Motor neuron (in vitro differentiated cells): ENCODE measurements around the gene GRB14. TPM values are rescaled to one million over a fixed set of nuclear protein-coding genes. Genes with fewer than 3 reads are reported as not detected.

ENCODE experiments used
- ATAC-seq, 8 experiments: fragments of 200-7000 bp; cut with Tn5 transposase; replicated peaks in 6 of 8; 2 replicates each; pipeline ENCODE4 v1.8.0; 2021; ENCODE audit warnings: mild to moderate bottlenecking in 8 of 8, moderate library complexity in 8 of 8
- H3K27ac ChIP-seq, 2 donors: fragments of 250-450 bp; sonication (Bioruptor Pico); 2 replicates each; pipeline ENCODE4 v1.9.0; 2021; ENCODE audit warnings: antibody characterized with exemption in 2 of 2, mild to moderate bottlenecking in 2 of 2, moderate library complexity in 1 of 2
- H3K4me1 ChIP-seq, 2 donors: fragments of 250-450 bp; sonication (Bioruptor Pico); replicated peaks in 1 of 2; 2 replicates each; pipeline ENCODE4 v1.6.1; 2021; ENCODE audit warnings: antibody characterized with exemption in 2 of 2, mild to moderate bottlenecking in 2 of 2, moderate library complexity in 1 of 2
- H3K4me3 ChIP-seq, 5 donors: fragments of 250-450 bp; sonication (Bioruptor Pico); 2 replicates each; pipeline ENCODE4 v1.9.0; 2021; ENCODE audit warnings: antibody characterized with exemption in 5 of 5, mild to moderate bottlenecking in 5 of 5, moderate library complexity in 4 of 5
- WGBS, 10 experiments: fragments of 450-650 bp; shearing (Covaris generic); methylation state at CpG; one replicate each; pipeline ENCODE4 v1.0.0; 2022; 5-methylcytosine and 5-hydroxymethylcytosine counted together
- in situ Hi-C, 9 experiments: fragments of 400-800 bp; cut with MboI; loops; one replicate each; pipeline ENCODE4 v1.15.0; 2021; ENCODE audit warnings: low sequenced_read_pairs in 9 of 9, low pct_unique_long_range_greater_than_20kb in 2 of 9; ENCODE audit not compliant: unreplicated experiment in 9 of 9
- total RNA-seq, 8 experiments: library from RNA; unstranded; fragments of 300-600 nt; gene quantifications; 2 replicates each; pipeline versions ENCODE4 v1.2.3 to v1.2.4, GENCODE V29; 2022

GRB14 gene
- total RNA-seq, 8 experiments from 2014 or later, result 0.42 to 7.8 (median 4.4) TPM

DNA sequence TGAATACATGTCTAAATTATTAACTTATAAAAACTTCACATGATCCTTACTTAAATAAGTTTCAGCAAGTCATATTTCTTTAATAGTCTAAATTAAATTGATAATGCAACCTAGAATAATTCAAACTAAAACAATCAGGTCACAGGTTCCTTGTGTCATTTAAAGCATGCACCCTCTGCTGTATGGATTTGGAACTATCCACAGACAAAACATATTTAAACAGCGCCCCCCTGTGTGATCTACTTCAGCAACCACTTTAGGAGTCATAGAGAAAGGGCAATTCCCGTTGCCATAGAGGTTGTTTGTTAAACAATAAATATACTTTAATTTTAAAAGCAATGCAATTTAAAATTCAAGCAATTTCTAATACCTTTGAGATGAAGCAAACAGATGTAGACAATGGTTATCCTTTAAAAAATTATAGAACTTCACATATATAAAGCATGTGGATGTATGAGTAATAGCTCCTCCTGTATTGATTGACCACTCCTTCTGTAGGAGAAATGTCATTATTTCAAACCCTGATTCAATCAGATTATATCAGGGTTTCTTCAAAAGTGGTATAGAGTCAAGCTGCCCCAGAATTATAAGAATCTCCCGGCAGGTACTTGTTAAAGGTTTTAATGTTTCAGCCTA, 21.2 kb downstream of the GRB14 start:
- Histone ChIP-seq H3K27ac (no peak overlapping the region), H3K4me1 (no peaks in the 10 kb centered on the region), H3K4me3 (no peak overlapping the region)
- ATAC-seq, result peak in 5 of 8 experiments; percentile 40 to 99 (median 97)
- 33 to 100% (median 67%) methylated on average over 1 to 3 of the region's 3 CpGs for WGBS, 10 experiments
- in situ Hi-C loops, result no loop called here

DNA sequence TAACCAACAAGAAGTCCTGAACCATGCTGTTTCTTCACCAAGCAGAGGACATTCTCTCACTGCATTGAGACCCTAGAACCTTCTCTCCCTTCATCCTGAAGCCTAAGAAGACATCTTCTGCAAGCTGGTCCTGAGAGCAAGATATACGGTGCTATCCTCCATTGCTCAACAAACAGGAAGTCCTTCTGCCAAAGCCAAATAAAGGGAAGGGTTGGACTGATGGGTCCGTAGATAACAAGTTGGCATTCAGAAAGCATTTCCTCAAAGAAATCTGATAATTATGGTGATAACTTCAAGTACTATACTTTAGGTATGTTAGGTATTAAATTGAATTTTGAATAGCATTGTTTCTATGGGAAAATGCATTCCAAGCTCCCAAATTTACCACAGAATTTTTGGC, 23.3 kb downstream of the GRB14 start:
- 0 to 100% (median 88%) methylated on average over 1 to 2 of the region's 2 CpGs; no CpG with 5 or more reads in 4 of the 10 experiments for WGBS, 10 experiments
- no peaks in the 10 kb centered on the region for H3K4me1 ChIP-seq
- H3K4me3 ChIP-seq, result no peak overlapping the region
- ATAC-seq, result no peak
- H3K27ac ChIP-seq, result no peak overlapping the region
- in situ Hi-C loops, result no loop called here

DNA sequence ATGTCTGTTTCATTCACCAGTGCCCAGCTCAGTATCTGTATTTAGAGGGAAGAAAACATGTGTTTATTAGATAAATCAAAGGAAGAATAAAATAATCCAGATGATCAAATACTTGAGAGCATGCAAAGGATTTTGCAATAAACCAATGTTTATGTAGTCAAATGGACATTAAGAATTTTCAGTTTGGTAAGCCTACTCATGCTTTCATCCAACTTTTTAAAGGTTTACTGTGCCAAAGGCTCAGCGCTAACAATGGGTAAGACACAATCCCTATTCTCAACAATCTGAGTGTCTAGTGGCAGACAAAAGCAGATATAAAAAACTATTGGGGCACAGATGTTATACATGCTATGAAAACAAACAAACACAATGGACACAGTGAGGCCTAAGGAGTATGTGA, 26.3 kb downstream of the GRB14 start:
- Histone ChIP-seq H3K4me3 (no peak overlapping the region), H3K4me1 (no peaks in the 10 kb centered on the region), H3K27ac (no peak overlapping the region)
- 86 to 100% (median 100%) methylated on average over 1 of the region's 1 CpG; no CpG with 5 or more reads in 2 of the 10 experiments for WGBS, 10 experiments
- ATAC-seq, result no peak
- in situ Hi-C loops, result no loop called here

DNA sequence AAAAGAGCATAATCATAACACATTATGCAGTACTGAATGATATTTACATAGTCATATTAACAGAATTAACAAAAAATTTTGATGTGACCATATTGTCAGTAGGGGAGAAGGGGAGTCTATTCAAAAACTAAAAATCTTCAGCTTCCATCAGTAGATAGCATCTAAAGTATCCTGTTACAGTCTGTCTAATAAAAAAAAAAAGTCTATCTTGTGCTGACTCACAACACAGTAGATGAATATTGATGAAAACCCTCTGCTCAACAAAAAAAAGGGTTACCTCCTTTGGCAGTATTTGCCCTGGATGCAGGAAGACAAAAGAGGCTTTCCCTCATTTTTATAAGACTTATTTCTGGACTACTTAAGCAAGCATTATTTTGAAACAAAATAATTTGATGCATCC, 27.3 kb downstream of the GRB14 start:
- ATAC-seq, result peak in 3 of 8 experiments; percentile 52 to 99 (median 97)
- Histone ChIP-seq H3K27ac (no peak overlapping the region), H3K4me1 (no peaks in the 10 kb centered on the region), H3K4me3 (no peak overlapping the region)
- in situ Hi-C loops, result no loop called here

DNA sequence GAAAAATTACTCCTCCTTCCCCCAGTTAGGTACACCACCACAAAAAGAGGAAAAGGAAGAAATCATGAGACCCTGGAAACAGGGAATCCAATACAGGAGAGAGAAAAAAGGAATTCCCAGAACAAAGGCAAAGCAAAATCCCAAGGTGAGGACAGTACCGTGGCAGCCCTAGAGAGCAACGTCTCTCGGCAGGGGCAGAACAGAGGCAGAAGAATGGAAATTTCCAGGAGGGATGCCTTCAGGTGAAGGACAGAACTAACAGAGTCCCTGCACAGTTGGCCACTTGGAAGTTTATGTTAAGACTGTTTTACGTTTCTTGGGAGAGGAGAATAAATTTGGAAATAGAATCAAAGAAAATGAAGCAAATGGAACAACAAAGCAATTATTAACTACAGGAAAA, 27.7 kb downstream of the GRB14 start:
- 62 to 98% (median 71%) methylated on average over 1 to 4 of the region's 4 CpGs for WGBS, 10 experiments

DNA sequence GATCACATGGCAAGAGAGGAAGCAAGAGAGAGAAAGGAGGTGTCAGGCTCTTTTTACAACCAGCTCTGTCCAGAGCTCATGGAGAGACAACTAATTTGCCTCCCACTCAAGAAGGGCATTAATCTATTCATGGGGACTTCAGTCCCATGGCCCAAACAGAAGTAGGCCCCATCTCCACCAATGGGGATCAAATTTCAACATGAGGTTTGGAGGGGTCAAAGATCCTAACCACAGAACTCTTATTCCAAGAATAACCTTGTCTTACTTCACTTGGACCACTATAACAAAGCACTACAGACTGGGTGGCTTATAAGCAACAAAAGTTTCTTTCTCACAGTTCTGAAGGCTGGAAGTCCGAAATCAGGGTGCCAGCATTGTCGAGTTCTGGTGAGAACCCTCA, 31.8 kb downstream of the GRB14 start:
- no peak for ATAC-seq
- 70 to 100% (median 93%) methylated on average over 1 to 2 of the region's 2 CpGs; no CpG with 5 or more reads in 6 of the 10 experiments for WGBS, 10 experiments
- H3K4me1 ChIP-seq, result no peaks in the 10 kb centered on the region
- no peak overlapping the region for H3K27ac ChIP-seq
- no peak overlapping the region for H3K4me3 ChIP-seq
- in situ Hi-C loops, result no loop called here

More for the DNA sequence above, 27.7 kb downstream of the GRB14 start:
- ATAC-seq, result no peak
- H3K4me3 ChIP-seq, result no peak overlapping the region
- in situ Hi-C loops, result no loop called here
- no peak overlapping the region for H3K27ac ChIP-seq
- no peaks in the 10 kb centered on the region for H3K4me1 ChIP-seq

DNA sequence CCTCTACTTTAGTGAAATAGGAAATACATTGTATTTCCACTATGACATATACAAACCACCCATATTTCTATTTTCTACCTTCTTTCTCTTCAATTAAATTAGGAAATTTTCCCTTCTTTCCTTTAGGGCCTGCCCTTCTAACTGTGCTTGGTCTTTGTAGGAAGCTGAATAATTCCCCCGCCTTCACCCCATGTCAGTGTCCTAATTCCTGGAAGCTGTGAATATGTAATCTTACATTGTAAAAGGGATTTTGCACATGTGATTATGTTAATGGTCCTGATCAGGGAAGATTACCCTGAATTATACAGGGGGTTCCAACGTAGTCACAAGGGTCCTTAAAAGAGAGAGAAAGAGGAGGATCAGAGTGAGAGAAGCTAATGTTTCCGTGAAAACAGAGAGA, 40.2 kb downstream of the GRB14 start:
- Histone ChIP-seq H3K4me3 (no peak overlapping the region), H3K4me1 (no peaks in the 10 kb centered on the region), H3K27ac (no peak overlapping the region)
- in situ Hi-C loops, result no loop called here
- WGBS, 10 experiments, result 43 to 100% (median 82%) methylated on average over 1 to 3 of the region's 3 CpGs; no CpG with 5 or more reads in 1 of the 10 experiments
- ATAC-seq, result peak in 3 of 8 experiments; percentile 60 to 95 (median 74)

DNA sequence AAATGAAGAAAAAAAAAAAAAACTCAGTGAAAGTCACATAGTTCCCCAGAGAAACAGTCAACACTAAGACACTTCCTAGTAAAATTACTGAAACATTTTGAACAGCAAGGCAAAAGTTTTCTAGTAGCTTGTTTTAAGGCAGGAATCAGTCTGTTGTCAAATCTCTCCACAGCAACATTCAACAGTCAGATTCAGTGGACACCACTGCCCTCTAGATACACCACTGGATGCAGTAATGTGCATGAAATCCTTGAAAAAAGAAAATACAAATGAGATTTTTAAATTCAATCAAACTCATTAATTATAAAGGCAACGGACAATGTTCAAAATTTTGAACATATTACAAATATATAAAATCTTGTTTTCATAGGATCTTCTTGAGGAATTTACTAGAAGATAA, 46.4 kb downstream of the GRB14 start:
- Histone ChIP-seq H3K27ac (no peak overlapping the region), H3K4me3 (no peak overlapping the region), H3K4me1 (no peaks in the 10 kb centered on the region)
- in situ Hi-C loops, result no loop called here
- no peak for ATAC-seq
- WGBS, 10 experiments, result 0 to 100% (median 82%) methylated on average over 1 of the region's 1 CpG; no CpG with 5 or more reads in 1 of the 10 experiments

DNA sequence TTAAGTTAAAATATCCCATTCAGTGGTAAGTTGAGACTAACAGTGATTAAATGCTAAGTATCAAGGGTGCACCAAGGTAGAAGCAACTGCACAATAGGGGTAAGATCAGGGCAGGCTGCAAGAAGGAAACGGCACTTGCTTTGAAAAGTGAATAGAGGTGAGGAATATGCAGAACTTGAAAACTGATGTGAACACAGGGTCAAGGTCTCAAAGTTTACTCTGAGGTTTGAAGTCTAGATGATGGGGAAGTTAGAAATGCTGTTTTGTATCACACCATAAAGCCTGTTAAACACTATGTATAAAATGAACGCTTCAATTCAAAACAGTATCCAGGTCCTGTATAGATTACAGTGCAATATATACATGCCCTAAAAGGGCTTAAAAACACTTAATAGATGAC, 50.8 kb downstream of the GRB14 start:
- no peak for ATAC-seq
- peaks cover 0 to 2% of the 10 kb centered on the region in 2 donors for H3K4me1 ChIP-seq
- H3K27ac ChIP-seq, result no peak overlapping the region
- in situ Hi-C loops, result no loop called here
- 86 to 100% (median 94%) methylated on average over 1 to 2 of the region's 2 CpGs; no CpG with 5 or more reads in 4 of the 10 experiments for WGBS, 10 experiments
- H3K4me3 ChIP-seq, result no peak overlapping the region

DNA sequence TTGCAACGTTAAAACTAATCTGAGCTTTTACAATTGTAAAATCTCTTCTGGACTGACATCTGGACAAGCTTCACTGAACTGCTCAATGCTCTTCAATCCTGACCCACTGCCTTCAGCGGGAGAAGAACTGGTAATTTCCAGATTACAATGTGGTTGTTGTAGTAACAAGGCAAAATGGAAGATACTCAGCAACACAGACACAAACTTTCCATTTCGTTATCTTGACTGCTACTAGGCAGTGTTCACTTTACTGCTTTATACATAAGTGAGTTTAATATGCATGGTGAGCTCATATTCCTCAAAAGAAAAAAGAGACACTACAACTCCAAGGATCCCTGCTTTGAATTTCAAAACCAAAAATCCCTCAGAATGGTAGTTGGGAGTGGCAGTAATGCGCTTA, 51.9 kb downstream of the GRB14 start:
- in situ Hi-C loops, result no loop called here
- ATAC-seq, result peak in 7 of 8 experiments; percentile 23 to 94 (median 39)

DNA sequence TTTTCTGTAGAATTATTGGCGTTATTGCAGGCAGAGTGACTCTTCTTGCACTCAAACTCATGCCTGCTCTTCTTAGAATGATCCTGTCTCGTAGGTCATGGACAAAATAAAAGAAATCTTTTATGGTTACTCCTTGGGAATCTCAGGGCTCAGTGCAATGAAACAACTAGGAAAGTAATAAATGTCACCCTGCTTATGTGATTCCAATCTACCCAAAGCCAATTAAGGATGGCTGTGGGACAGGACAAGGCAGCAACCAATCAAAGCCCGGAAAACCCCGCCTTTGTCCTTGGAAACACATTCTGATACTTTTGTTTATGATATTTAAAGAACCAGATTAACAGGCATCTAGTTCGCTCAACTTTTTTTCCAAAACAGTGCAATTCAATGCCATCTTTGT, 53.0 kb downstream of the GRB14 start:
- in situ Hi-C loops, result no loop called here
- no peak overlapping the region for H3K4me3 ChIP-seq
- no peak overlapping the region for H3K27ac ChIP-seq
- H3K4me1 ChIP-seq, result peaks cover 0 to 2% of the 10 kb centered on the region in 2 donors
- 39 to 100% (median 92%) methylated on average over 1 to 5 of the region's 5 CpGs for WGBS, 10 experiments
- ATAC-seq, result no peak

More for the DNA sequence above, 51.9 kb downstream of the GRB14 start:
- WGBS, 10 experiments, result 33 to 93% (median 75%) methylated on average over 1 to 4 of the region's 4 CpGs
- Histone ChIP-seq H3K27ac (no peak overlapping the region), H3K4me3 (no peak overlapping the region), H3K4me1 (peaks cover 0 to 2% of the 10 kb centered on the region in 2 donors)

DNA sequence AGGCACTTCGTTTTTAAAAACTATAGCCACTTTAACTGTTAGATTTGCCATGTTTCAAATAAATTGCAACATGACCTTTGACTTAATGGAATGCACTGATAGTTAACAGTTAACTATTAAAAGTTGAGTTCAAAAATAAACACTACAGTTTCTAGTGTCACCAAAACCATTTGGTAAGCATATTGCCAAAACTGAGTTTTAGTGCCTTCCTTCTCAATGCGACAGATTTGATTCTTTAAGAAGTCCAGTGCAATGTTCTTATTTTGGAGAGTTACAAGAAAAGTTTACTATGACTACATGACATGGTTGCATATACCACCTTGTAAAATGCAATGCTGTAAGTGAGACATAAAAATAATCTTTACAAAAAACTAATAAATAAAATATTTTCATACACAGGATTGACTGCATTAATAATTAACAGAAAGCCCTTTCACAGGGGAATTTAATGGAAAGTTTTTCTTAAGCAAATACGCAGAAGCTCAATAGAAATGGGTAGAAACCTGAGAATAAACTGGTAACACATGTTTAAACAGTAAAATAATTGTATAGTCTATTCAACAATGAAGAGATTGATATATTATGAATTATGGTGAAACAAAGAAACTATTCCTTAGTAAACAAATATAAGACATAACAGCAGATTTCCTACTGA, 53.8 kb downstream of the GRB14 start:
- ATAC-seq, result no peak
- 57 to 83% (median 75%) methylated on average over 2 to 3 of the region's 3 CpGs for WGBS, 10 experiments
- in situ Hi-C loops, result no loop called here
- Histone ChIP-seq H3K4me1 (peaks cover 0 to 2% of the 10 kb centered on the region in 2 donors), H3K4me3 (no peak overlapping the region), H3K27ac (no peak overlapping the region)

DNA sequence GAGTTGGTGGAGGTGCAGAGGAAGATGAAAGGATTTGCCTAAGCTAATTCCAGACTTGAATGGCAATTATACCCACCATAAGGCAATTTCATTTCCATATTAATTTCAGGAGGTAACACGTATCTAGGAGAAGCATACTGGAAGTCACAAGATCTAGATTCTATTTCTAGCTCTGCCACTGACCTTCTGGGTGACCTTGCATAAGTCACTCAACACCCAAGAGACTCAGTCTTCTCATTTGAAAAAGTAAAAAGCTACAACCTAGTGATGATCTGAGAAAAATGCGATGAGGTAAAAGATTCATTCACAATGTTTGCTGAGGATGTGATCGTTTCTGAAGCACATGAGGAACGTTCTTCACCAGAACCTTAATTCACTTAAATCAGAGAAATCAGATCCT, 55.9 kb downstream of the GRB14 start:
- peak in 4 of 8 experiments; percentile 46 to 77 (median 70) for ATAC-seq
- in situ Hi-C loops, result no loop called here
- no peak overlapping the region for H3K4me3 ChIP-seq
- no peak overlapping the region for H3K27ac ChIP-seq
- H3K4me1 ChIP-seq, result peaks cover 0 to 2% of the 10 kb centered on the region in 2 donors
- WGBS, 10 experiments, result 78 to 100% (median 85%) methylated on average over 1 to 4 of the region's 4 CpGs; no CpG with 5 or more reads in 2 of the 10 experiments

DNA sequence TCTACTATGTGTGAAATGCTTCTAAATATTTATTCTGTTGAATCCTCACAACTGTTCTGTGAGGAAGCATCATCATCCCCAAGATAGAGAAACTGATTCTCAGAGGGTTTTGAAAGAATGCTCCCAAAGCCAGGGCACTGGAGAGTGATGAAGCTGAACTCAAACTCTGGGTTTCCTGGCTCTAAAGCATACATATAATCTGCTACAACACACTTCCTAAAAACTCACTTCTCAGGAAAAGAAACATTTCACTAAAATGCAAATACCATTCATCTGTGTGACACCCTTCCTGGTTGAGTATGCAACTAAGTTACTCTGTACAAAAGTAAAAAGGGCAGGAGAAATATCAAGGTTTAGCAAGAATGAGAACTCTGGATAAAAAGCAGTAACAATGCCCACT, 58.6 kb downstream of the GRB14 start:
- no peak overlapping the region for H3K4me3 ChIP-seq
- ATAC-seq, result peak in 2 of 8 experiments; percentile 25 to 30
- no peak overlapping the region for H3K27ac ChIP-seq
- in situ Hi-C loops, result no loop called here
- H3K4me1 ChIP-seq, result peaks cover 0 to 2% of the 10 kb centered on the region in 2 donors
